Measurements from ENCODE around the gene GRAMD4.

The GRAMD4 gene

GRCh38 chr22:46593996-46594946, 25.9 kb upstream of the GRAMD4 start:
- H3K4me3 ChIP-seq (ENCODE audit: low read depth, low read length): no peak overlapping the region
- DNase-seq (ENCODE audit: low read depth): no peak

DNA sequence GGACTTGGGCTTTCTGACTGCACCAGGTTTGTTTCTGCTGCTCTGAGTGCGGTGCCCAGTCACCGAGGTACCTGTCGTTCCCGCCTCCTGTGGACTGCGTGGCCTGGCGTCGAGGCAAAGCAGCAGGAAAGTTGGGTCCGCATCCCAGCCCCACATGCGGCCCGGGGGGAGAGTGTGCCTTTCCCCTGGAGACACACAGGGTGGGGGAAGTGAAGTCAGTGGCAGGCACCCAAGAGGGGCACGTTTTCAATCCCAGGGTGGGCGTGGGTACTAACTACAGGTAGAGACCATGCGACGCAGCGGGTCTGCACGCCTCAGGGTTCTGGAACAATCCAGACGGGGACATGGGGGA, 25.3 kb upstream of the GRAMD4 start:
- no peak for DNase-seq (ENCODE audit: low read depth)
- H3K4me3 ChIP-seq (ENCODE audit: low read depth, low read length): no peak overlapping the region

GRCh38 chr22:46595545-46595944, 24.6 kb upstream of the GRAMD4 start:
- no peak overlapping the region for H3K4me3 ChIP-seq (ENCODE audit: low read depth, low read length)
- no peak for DNase-seq (ENCODE audit: low read depth)

DNA sequence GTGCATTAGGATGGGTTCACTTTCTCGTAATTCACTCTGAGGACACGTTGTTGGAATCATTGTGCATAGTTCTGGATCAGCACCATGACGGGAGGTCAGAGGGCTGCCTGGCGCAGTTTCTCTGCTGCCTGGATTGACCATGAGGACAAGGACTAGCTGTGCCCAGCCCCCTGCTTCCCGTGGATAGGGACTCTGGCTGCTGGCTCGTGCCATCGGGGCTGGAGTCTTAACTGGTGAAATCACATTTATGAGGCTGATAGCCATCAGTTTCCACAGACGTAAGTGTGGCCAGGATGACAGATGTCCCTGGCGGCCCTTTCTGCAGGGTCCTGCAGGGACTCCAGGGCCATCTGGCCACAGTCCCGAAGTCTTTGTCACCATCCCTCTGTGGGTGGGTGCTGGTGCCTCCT, 24.1 kb upstream of the GRAMD4 start:
- H3K4me3 ChIP-seq (ENCODE audit: low read depth, low read length): no peak overlapping the region
- no peak for DNase-seq (ENCODE audit: low read depth)

DNA sequence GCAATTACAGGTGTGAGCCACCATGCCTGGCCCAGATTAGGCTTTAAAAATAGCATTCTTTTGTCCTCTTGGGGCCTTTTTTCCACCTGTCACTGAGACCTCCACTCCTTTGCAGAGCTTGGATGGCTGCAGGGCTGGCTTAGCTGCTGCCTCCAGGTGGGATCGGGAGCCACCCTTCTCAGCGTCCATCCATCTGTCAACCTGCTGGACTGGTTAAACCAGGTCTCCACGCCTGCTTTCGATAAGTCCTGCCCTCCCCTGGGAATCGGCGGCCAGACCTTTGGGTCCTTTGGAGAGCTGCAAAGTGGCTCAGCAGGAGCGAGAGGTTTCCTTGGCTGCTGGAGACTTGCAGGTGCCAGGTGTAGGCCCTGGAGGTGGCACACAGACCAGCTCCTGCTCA, 23.4 kb upstream of the GRAMD4 start:
- no peak overlapping the region for H3K4me3 ChIP-seq (ENCODE audit: low read depth, low read length)
- DNase-seq (ENCODE audit: low read depth): no peak

DNA sequence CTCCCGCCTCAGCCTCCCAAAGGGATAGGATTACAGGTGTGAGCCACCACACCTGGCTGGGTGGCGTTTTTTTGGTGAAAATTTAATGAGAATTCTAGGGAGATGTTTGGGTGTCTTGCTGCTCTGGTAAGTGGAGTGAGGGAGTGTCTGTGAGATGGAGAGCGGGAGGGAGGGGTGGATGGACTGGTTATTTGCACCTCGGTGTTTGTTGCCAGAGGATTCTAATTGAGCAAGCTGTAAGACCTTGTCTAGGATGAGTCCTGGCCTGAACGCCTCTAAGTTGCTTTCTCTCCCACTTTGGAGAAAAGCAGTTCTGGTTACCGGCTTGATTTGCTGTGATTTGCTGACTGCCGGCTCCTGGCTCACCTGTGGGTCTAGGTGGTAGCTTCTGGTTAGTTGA, 22.0 kb upstream of the GRAMD4 start:
- H3K4me3 ChIP-seq (ENCODE audit: low read depth, low read length): no peak overlapping the region
- DNase-seq (ENCODE audit: low read depth): no peak

GRCh38 chr22:46598737-46599424, 21.3 kb upstream of the GRAMD4 start:
- DNase-seq (ENCODE audit: low read depth): no peak
- H3K4me3 ChIP-seq (ENCODE audit: low read depth, low read length): no peak overlapping the region

DNA sequence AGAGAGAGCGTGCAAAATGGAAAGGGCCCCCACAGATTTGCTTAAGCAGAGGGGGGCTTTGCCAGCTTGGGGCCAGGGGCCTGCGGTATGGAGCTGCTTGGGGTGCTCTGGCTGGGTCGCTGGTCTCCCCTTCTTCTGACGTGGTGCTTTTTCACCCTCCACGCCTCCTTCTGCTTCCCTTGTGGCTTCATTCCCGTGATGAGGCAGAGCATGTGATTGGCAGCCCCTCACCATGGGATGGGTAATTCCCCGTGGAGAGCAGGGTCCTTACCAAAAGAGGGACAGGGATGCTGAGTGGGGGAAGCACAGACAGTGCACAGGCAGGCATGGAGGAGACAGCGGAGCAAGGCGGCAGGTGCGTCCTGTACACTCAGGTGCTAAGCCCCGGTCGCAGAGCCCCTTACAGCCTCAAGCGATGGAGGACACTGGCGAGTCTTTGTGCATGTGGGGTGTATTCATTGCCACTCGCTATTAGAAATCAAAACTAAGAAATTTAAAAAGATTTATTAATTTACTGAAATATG, 19.9 kb upstream of the GRAMD4 start:
- no peak for DNase-seq (ENCODE audit: low read depth)
- H3K4me3 ChIP-seq (ENCODE audit: low read depth, low read length): no peak overlapping the region

- no peak for DNase-seq (ENCODE audit: low read depth)
- no peak overlapping the region for H3K4me3 ChIP-seq (ENCODE audit: low read depth, low read length)
Measured at GRCh38 chr22:46602025-46602424, 18.2 kb upstream of the GRAMD4 start.

DNA sequence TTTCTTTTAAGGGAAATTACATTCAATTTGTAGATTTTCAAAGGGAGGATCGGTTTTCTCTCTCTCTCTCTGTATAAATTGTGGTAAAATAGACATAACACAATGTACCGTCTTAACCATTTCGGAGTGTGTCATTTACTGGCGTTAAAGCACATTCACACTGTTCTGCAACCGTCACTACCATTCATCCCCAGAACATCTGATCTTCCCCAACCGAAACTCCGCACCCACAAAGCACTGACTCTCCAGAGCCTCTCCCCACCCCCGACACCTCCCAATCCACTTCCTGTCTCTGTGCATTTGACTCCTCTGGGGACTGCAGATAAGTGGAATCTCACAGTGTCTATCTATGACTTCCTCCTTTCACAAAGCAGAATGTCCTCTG, 15.9 kb upstream of the GRAMD4 start:
- H3K4me3 ChIP-seq (ENCODE audit: low read depth, low read length): no peak overlapping the region

GRCh38 chr22:46605117-46605516, 15.1 kb upstream of the GRAMD4 start:
- H3K4me3 ChIP-seq (ENCODE audit: low read depth, low read length): no peak overlapping the region
- no peak for DNase-seq (ENCODE audit: low read depth)

More for the DNA sequence above, 15.9 kb upstream of the GRAMD4 start:
- no peak for DNase-seq (ENCODE audit: low read depth)

GRCh38 chr22:46606886-46607285, 13.3 kb upstream of the GRAMD4 start:
- H3K4me3 ChIP-seq (ENCODE audit: low read depth, low read length): no peak overlapping the region

DNA sequence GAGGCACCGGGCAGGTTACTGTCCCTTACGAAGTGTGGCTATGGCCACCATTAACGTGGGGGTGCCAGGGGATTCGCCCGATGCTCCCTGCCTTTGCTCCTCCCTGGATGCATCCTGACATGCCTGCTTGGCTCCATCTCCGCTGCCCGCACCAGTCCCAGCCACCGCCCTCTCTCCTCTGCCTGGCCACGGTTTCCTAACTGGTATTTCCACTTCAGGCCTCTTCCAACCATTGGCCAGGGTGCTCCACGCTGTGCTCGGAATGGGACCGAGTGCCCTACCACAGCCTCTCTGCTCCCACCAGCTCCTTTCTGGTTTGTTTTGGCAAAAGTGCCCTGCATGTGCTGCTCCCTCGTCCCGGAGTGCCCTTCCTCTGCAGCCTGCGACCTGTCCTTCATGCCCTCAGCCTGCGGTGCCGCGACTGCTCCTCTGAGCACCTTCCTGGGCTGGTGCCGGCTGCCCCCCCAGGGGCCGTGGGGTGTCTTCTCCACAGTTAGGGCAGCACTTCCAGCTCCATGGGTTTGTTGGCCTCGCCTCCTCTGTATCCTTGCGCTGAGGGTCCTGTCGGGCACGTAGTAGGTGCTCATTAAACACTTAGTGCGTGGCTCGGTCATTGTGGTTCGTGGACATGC, 12.6 kb upstream of the GRAMD4 start:
- H3K4me3 ChIP-seq (ENCODE audit: low read depth, low read length): no peak overlapping the region
- no peak for DNase-seq (ENCODE audit: low read depth)

More at GRCh38 chr22:46606886-46607285, 13.3 kb upstream of the GRAMD4 start:
- DNase-seq (ENCODE audit: low read depth): no peak

- H3K4me3 ChIP-seq (ENCODE audit: low read depth, low read length): no peak overlapping the region
- no peak for DNase-seq (ENCODE audit: low read depth)
Measured at GRCh38 chr22:46609175-46609690, 11.0 kb upstream of the GRAMD4 start.

GRCh38 chr22:46609724-46610201, 10.4 kb upstream of the GRAMD4 start:
- no peak for DNase-seq (ENCODE audit: low read depth)
- H3K4me3 ChIP-seq (ENCODE audit: low read depth, low read length): no peak overlapping the region

DNA sequence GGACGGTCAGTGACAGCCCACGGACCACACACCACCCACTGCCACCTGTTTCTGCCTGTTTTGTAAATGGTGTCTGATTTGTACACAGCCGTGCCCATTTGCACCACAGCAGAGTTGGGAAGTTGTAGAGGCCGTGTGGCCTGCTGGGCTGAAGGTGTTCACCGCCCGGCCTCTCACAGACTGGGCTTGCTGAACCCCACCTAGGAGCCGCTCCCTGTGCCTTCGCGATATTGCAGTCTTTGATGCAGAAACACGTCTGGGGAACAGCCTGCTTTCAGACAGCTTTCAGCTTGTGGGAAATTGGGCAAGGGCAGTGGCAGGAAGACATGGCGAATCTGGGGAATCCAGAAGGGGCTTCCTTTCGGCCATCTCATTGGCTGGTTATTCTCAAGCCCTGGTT, 9.8 kb upstream of the GRAMD4 start:
- no peak for DNase-seq (ENCODE audit: low read depth)
- no peak overlapping the region for H3K4me3 ChIP-seq (ENCODE audit: low read depth, low read length)

GRCh38 chr22:46611189-46611588, 9.0 kb upstream of the GRAMD4 start:
- no peak overlapping the region for H3K4me3 ChIP-seq (ENCODE audit: low read depth, low read length)
- no peak for DNase-seq (ENCODE audit: low read depth)

DNA sequence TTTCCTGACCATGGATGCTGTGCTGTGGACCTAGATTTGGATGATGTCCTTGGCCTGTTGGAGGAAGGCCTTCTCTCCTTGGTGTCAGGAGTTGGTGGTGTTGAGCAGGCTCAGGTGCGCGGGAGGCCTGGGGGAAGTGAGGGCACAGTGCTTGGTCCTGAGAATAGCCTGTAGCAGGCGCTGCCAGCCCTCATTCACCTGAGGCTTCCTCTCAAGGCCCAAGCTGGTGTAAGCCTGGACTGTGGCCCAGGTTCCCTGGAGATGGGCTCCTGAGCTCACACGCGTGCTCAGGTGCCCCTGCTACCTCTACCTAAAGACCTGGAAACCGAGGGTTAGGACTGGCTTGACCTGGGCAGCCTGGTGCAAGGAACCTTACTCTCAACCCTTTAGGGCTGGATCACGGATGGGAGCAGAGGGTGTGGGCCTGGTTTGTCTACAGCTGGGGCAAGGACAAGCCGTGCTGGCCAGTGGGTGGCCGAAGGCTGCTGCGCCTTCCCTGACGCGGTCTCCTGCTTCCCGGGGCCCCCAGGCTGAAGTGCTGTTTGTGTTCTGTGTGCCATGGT, 7.8 kb upstream of the GRAMD4 start:
- DNase-seq (ENCODE audit: low read depth): no peak

GRCh38 chr22:46612904-46613605, 7.1 kb upstream of the GRAMD4 start:
- H3K4me3 ChIP-seq (ENCODE audit: low read depth, low read length): no peak overlapping the region
- DNase-seq (ENCODE audit: low read depth): no peak

More for the DNA sequence above, 7.8 kb upstream of the GRAMD4 start:
- no peak overlapping the region for H3K4me3 ChIP-seq (ENCODE audit: low read depth, low read length)
